Mesenchymal stem cell (in vitro differentiated cells and primary cell): ENCODE data around the gene TNFSF10.

ENCODE experiments used
- DNase-seq: peaks from one replicate; pipeline ENCODE4 v3.0.0-alpha.2; 2013
- H2AFZ ChIP-seq: one replicate; pipeline ENCODE4 v1.6.1; 2013; ENCODE audit warnings: low read depth, mild to moderate bottlenecking, control low read depth, inconsistent platforms, low read length, moderate library complexity
- H2AK5ac ChIP-seq: 2 replicates; pipeline ENCODE4 v1.6.1; 2013; ENCODE audit warnings: low read length, moderate library complexity, mild to moderate bottlenecking, inconsistent platforms; ENCODE audit not compliant: severe bottlenecking
- H2BK120ac ChIP-seq: one replicate; pipeline ENCODE4 v1.6.1; 2013; ENCODE audit warnings: low read depth, mild to moderate bottlenecking, inconsistent platforms, low read length, moderate library complexity
- H2BK12ac ChIP-seq, 2 experiments: one replicate each; pipeline ENCODE4 v1.6.1; 2013; ENCODE audit warnings: inconsistent platforms in 2 of 2, low read length in 2 of 2, mild to moderate bottlenecking in 2 of 2, moderate library complexity in 2 of 2, control low read depth in 1 of 2
- H2BK15ac ChIP-seq: one replicate; pipeline ENCODE4 v1.6.1; 2013; ENCODE audit warnings: mild to moderate bottlenecking, low read depth, inconsistent platforms; ENCODE audit not compliant: poor library complexity, severe bottlenecking
- H2BK5ac ChIP-seq: 2 replicates; pipeline ENCODE4 v1.6.1; 2013; ENCODE audit warnings: low read depth, mild to moderate bottlenecking, low read length, control low read depth, inconsistent platforms; ENCODE audit not compliant: poor library complexity, severe bottlenecking
- H3K14ac ChIP-seq, 2 experiments: one replicate each; pipeline ENCODE4 v1.6.1; 2013; ENCODE audit warnings: inconsistent platforms in 2 of 2, low read length in 2 of 2, control low read depth in 1 of 2, mild to moderate bottlenecking in 1 of 2, moderate library complexity in 1 of 2
- H3K18ac ChIP-seq, 2 experiments: one replicate each; pipeline ENCODE4 v1.6.1; 2013; ENCODE audit warnings: inconsistent platforms in 2 of 2, low read length in 2 of 2, control low read depth in 1 of 2, low read depth in 1 of 2, mild to moderate bottlenecking in 1 of 2
- H3K23ac ChIP-seq, 2 experiments: one replicate each; pipeline ENCODE4 v1.6.1; 2013; ENCODE audit warnings: inconsistent platforms in 2 of 2, low read length in 2 of 2, mild to moderate bottlenecking in 2 of 2, moderate library complexity in 2 of 2, control low read depth in 1 of 2
- H3K27ac ChIP-seq: 2 replicates; pipeline ENCODE4 v1.5.1; 2013; ENCODE audit warnings: mild to moderate bottlenecking, moderate library complexity, low read length, control low read depth, inconsistent platforms; ENCODE audit not compliant: poor library complexity, severe bottlenecking
- H3K27me3 ChIP-seq, 2 experiments: 2 replicates each; pipeline versions ENCODE4 v1.6.1 to v1.7.0; 2013; ENCODE audit warnings: low read length in 2 of 2, mild to moderate bottlenecking in 2 of 2, moderate library complexity in 2 of 2, control low read depth in 1 of 2, inconsistent platforms in 1 of 2; ENCODE audit not compliant: control insufficient read depth in 1 of 2, insufficient read depth in 1 of 2
- H3K36me3 ChIP-seq, 2 experiments: 2 replicates each; pipeline versions ENCODE4 v1.6.1 to v1.7.0; 2013; ENCODE audit warnings: low read length in 2 of 2, control low read depth in 1 of 2, inconsistent platforms in 1 of 2, low read depth in 1 of 2, mild to moderate bottlenecking in 1 of 2; ENCODE audit not compliant: insufficient read depth in 2 of 2, control insufficient read depth in 1 of 2
- H3K4ac ChIP-seq, 2 experiments: one replicate each; pipeline ENCODE4 v1.6.1; 2013; ENCODE audit warnings: inconsistent platforms in 2 of 2, low read length in 2 of 2, mild to moderate bottlenecking in 2 of 2, moderate library complexity in 2 of 2, control low read depth in 1 of 2, low read depth in 1 of 2
- H3K4me1 ChIP-seq: 2 replicates; pipeline ENCODE4 v1.6.1; 2013; ENCODE audit warnings: low read depth, low read length, control low read depth; ENCODE audit not compliant: control insufficient read depth, insufficient read depth
- H3K4me2 ChIP-seq: 2 replicates; pipeline ENCODE4 v1.6.1; 2013; ENCODE audit warnings: low read length, mild to moderate bottlenecking, inconsistent platforms; ENCODE audit not compliant: poor library complexity, severe bottlenecking
- H3K4me3 ChIP-seq, 2 experiments: 2 replicates each; pipeline versions ENCODE4 v1.5.1 to v1.7.0; 2013; ENCODE audit warnings: low read length in 2 of 2, mild to moderate bottlenecking in 2 of 2, control low read depth in 1 of 2, low read depth in 1 of 2; ENCODE audit not compliant: insufficient read depth in 1 of 2
- H3K79me1 ChIP-seq: replicated peaks from 2 replicates; pipeline ENCODE4 v1.6.1; 2013; ENCODE audit warnings: mild to moderate bottlenecking, control low read depth, low read length, inconsistent platforms; ENCODE audit not compliant: poor library complexity, severe bottlenecking
- H3K9ac ChIP-seq: 2 replicates; pipeline ENCODE4 v1.7.0; 2013; ENCODE audit warnings: mild to moderate bottlenecking, low read length, moderate library complexity
- H3K9me3 ChIP-seq: 2 replicates; pipeline ENCODE4 v1.7.0; 2013; ENCODE audit warnings: mild to moderate bottlenecking, low read length; ENCODE audit not compliant: control insufficient read depth
- H4K8ac ChIP-seq: one replicate; pipeline ENCODE4 v1.6.1; 2013; ENCODE audit warnings: inconsistent platforms, mild to moderate bottlenecking, low read length, moderate library complexity
- H4K91ac ChIP-seq: one replicate; pipeline ENCODE4 v1.6.1; 2013; ENCODE audit warnings: mild to moderate bottlenecking, low read length, inconsistent platforms
- WGBS: methylation state at CpG from one replicate; pipeline ENCODE4 v1.1.7; 2013; ENCODE audit warnings: mixed read lengths; 5-methylcytosine and 5-hydroxymethylcytosine counted together

TNFSF10 gene

GRCh38 chr3:172478116-172478515 is 45.1 kb downstream of the TNFSF10 start:
- H3K4ac ChIP-seq = no peak overlapping the region
- H3K4me1 ChIP-seq = no peaks in the 10 kb centered on the region
- no peak overlapping the region for H3K27ac ChIP-seq
- H2AK5ac ChIP-seq = no peak overlapping the region
- H2BK5ac ChIP-seq = no peak overlapping the region
- WGBS = 89% methylated on average over 1 of the region's 1 CpG
- H4K8ac ChIP-seq = no peak overlapping the region
- H3K14ac ChIP-seq = no peak overlapping the region
- no peak for DNase-seq
- no peak overlapping the region for H3K4me2 ChIP-seq
- no peaks in the 10 kb centered on the region for H3K36me3 ChIP-seq
- H2BK12ac ChIP-seq = no peak overlapping the region
- no peak overlapping the region for H2BK120ac ChIP-seq
- no peak overlapping the region for H3K18ac ChIP-seq
- no peak overlapping the region for H2BK15ac ChIP-seq
- H3K9me3 ChIP-seq = no peaks in the 10 kb centered on the region
- H3K23ac ChIP-seq = no peak overlapping the region
- no peak overlapping the region for H3K4me3 ChIP-seq
- H2AFZ ChIP-seq = no peak overlapping the region
- H3K27me3 ChIP-seq = no peaks in the 10 kb centered on the region
- no peak overlapping the region for H4K91ac ChIP-seq
- no peak overlapping the region for H3K9ac ChIP-seq
- no peaks in the 10 kb centered on the region for H3K79me1 ChIP-seq

- H3K4me1 ChIP-seq = no peaks in the 10 kb centered on the region
- DNase-seq = peak; percentile 6
- no peak overlapping the region for H3K14ac ChIP-seq
- no peak overlapping the region for H3K4me2 ChIP-seq
- no peak overlapping the region for H3K23ac ChIP-seq
- no peak overlapping the region for H2BK120ac ChIP-seq
- H2BK5ac ChIP-seq = no peak overlapping the region
- no peaks in the 10 kb centered on the region for H3K27me3 ChIP-seq
- H3K4ac ChIP-seq = no peak overlapping the region
- no peaks in the 10 kb centered on the region for H3K36me3 ChIP-seq
- no peak overlapping the region for H3K27ac ChIP-seq
- no peak overlapping the region for H2BK12ac ChIP-seq
- WGBS = 82% methylated on average over 1 of the region's 5 CpGs
- H2AFZ ChIP-seq = no peak overlapping the region
- peak overlapping the region; percentile 88 for H3K9ac ChIP-seq
- no peaks in the 10 kb centered on the region for H3K79me1 ChIP-seq
- no peak overlapping the region for H4K8ac ChIP-seq
- H3K9me3 ChIP-seq = no peaks in the 10 kb centered on the region
- no peak overlapping the region for H2BK15ac ChIP-seq
- no peak overlapping the region for H2AK5ac ChIP-seq
- peak overlapping the region in 1 of 2 experiments; percentile 82 for H3K4me3 ChIP-seq
- H4K91ac ChIP-seq = no peak overlapping the region
- no peak overlapping the region for H3K18ac ChIP-seq
Observed at GRCh38 chr3:172476347-172476746, 46.9 kb downstream of the TNFSF10 start.

- no peak overlapping the region for H4K91ac ChIP-seq
- H3K4ac ChIP-seq = no peak overlapping the region
- H2BK15ac ChIP-seq = no peak overlapping the region
- H3K9ac ChIP-seq = no peak overlapping the region
- H3K4me2 ChIP-seq = no peak overlapping the region
- H3K14ac ChIP-seq = no peak overlapping the region
- no peak overlapping the region for H4K8ac ChIP-seq
- H2BK120ac ChIP-seq = no peak overlapping the region
- WGBS = 98% methylated on average over 5 of the region's 5 CpGs
- no peak for DNase-seq
- H2BK12ac ChIP-seq = no peak overlapping the region
- H2BK5ac ChIP-seq = no peak overlapping the region
- H3K4me1 ChIP-seq = no peaks in the 10 kb centered on the region
- H3K23ac ChIP-seq = no peak overlapping the region
- H3K4me3 ChIP-seq = no peak overlapping the region
- H3K18ac ChIP-seq = no peak overlapping the region
- H3K79me1 ChIP-seq = no peaks in the 10 kb centered on the region
- no peaks in the 10 kb centered on the region for H3K36me3 ChIP-seq
- H3K9me3 ChIP-seq = no peaks in the 10 kb centered on the region
- H2AFZ ChIP-seq = no peak overlapping the region
- H3K27ac ChIP-seq = no peak overlapping the region
- H2AK5ac ChIP-seq = no peak overlapping the region
- no peaks in the 10 kb centered on the region for H3K27me3 ChIP-seq
Observed at GRCh38 chr3:172475703-172476102, 47.5 kb downstream of the TNFSF10 start.

- H3K4ac ChIP-seq = no peak overlapping the region
- no peak overlapping the region for H3K9ac ChIP-seq
- H4K8ac ChIP-seq = no peak overlapping the region
- H3K14ac ChIP-seq = no peak overlapping the region
- no peak overlapping the region for H2BK5ac ChIP-seq
- no peak for DNase-seq
- H2BK15ac ChIP-seq = no peak overlapping the region
- no peak overlapping the region for H3K4me3 ChIP-seq
- H2AK5ac ChIP-seq = no peak overlapping the region
- H2AFZ ChIP-seq = no peak overlapping the region
- no peak overlapping the region for H3K4me2 ChIP-seq
- H3K4me1 ChIP-seq = no peaks in the 10 kb centered on the region
- H2BK12ac ChIP-seq = no peak overlapping the region
- H3K23ac ChIP-seq = no peak overlapping the region
- no CpG with 5 or more reads among the region's 1 CpG for WGBS
- H3K27me3 ChIP-seq = no peaks in the 10 kb centered on the region
- no peak overlapping the region for H4K91ac ChIP-seq
- no peaks in the 10 kb centered on the region for H3K36me3 ChIP-seq
- no peaks in the 10 kb centered on the region for H3K79me1 ChIP-seq
- no peak overlapping the region for H3K27ac ChIP-seq
- no peaks in the 10 kb centered on the region for H3K9me3 ChIP-seq
- no peak overlapping the region for H2BK120ac ChIP-seq
- no peak overlapping the region for H3K18ac ChIP-seq
Observed at GRCh38 chr3:172471903-172472302, 51.3 kb downstream of the TNFSF10 start.
